CD4-positive, alpha-beta T cell treated with Interleukin-10 for 1 hour (primary cell): ENCODE results near the gene IFI27.

Experiments used
- DNase-seq: peaks from one replicate; pipeline ENCODE4 v3.0.0-alpha.2; 2020

Gene IFI27

GRCh38 chr14:94161058-94161457 is 50.5 kb downstream of the IFI27 start:
- DNase-seq, result no peak

GRCh38 chr14:94161981-94162380 is 51.4 kb downstream of the IFI27 start:
- no peak for DNase-seq

- DNase-seq, result no peak
Measured at GRCh38 chr14:94162466-94162865, 51.9 kb downstream of the IFI27 start.

- no peak for DNase-seq
Measured at GRCh38 chr14:94163796-94164195, 53.3 kb downstream of the IFI27 start.

GRCh38 chr14:94164685-94165431 is 54.3 kb downstream of the IFI27 start:
- DNase-seq, result no peak

- no peak for DNase-seq
Measured at GRCh38 chr14:94165744-94166143, 55.2 kb downstream of the IFI27 start.
